Vagina (tissue), 2 donors: ENCODE data around the gene POU3F3.

Source experiments
- POLR2A ChIP-seq, 2 donors: fragments of 450-650 bp; IDR thresholded peaks; one replicate each; pipeline ENCODE4 v1.6.1; 2017; ENCODE audit warnings: antibody characterized with exemption in 2 of 2, mild to moderate bottlenecking in 2 of 2, moderate library complexity in 2 of 2
- POLR2AphosphoS5 ChIP-seq, 2 donors: sonication (generic); formaldehyde crosslinking; IDR thresholded peaks; one replicate each; pipeline ENCODE4 v1.9.0; 2017; ENCODE audit warnings: antibody characterized with exemption in 2 of 2, mild to moderate bottlenecking in 2 of 2, low read depth in 1 of 2; ENCODE audit not compliant: insufficient read depth in 1 of 2
- TF ChIP-seq, protein P1 (sequence below), 3 experiments: fragments of 450-650 bp in 2 of 3; fragments of 200-600 bp in 1 of 3; sonication (generic) in 1 of 3; IDR thresholded peaks; one replicate each; pipeline ENCODE4 v1.5.1; 2017 to 2019; ENCODE audit warnings: antibody characterized with exemption in 3 of 3, mild to moderate bottlenecking in 2 of 3, moderate library complexity in 2 of 3

DNA sequence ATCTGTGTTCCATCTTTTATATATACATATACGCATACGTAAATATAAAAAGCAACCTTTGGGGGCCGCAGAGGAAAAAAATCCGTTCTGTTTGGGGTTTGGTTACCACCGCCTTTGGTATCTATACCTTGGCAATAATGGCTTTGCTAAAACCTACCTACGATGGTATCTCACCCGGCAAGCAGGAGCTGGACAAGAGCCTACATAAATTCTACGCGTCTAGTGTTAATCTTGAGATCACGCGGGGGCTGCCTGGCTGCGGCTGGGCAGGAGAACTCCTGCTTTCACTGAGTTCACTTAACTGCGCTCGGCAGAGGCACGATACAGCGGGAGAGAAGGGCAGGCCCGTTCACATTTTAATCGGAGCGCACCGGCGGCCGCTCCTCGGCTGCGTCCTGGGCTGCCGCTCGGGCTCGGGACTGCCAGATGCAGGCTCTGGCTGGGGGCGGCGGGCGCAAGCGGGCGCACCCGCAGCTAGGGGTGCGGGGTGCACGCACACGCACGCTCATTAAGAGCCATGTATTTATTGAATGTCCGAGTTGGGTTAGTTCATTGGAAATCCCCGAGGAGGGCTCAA, 1.7 kb upstream of the POU3F3 start:
- TF ChIP-seq POLR2A (IDR thresholded peaks at IDR 0.05) (no peak), POLR2AphosphoS5 (IDR thresholded peaks at IDR 0.05; ENCODE audit: insufficient read depth in 1 of 2, low read depth in 1 of 2) (peak in 1 of 2 donors; percentile 12)
- TF ChIP-seq, protein P1, sequence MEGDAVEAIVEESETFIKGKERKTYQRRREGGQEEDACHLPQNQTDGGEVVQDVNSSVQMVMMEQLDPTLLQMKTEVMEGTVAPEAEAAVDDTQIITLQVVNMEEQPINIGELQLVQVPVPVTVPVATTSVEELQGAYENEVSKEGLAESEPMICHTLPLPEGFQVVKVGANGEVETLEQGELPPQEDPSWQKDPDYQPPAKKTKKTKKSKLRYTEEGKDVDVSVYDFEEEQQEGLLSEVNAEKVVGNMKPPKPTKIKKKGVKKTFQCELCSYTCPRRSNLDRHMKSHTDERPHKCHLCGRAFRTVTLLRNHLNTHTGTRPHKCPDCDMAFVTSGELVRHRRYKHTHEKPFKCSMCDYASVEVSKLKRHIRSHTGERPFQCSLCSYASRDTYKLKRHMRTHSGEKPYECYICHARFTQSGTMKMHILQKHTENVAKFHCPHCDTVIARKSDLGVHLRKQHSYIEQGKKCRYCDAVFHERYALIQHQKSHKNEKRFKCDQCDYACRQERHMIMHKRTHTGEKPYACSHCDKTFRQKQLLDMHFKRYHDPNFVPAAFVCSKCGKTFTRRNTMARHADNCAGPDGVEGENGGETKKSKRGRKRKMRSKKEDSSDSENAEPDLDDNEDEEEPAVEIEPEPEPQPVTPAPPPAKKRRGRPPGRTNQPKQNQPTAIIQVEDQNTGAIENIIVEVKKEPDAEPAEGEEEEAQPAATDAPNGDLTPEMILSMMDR (IDR thresholded peaks at IDR 0.05) = no peak
